ENCODE measurements around the gene RFWD3.
"Not testable (repeated sequence)": the region's sequence is repeated elsewhere in the genome, so short reads cannot be mapped to it uniquely, and the experiment has no call there.

The RFWD3 gene

DNA sequence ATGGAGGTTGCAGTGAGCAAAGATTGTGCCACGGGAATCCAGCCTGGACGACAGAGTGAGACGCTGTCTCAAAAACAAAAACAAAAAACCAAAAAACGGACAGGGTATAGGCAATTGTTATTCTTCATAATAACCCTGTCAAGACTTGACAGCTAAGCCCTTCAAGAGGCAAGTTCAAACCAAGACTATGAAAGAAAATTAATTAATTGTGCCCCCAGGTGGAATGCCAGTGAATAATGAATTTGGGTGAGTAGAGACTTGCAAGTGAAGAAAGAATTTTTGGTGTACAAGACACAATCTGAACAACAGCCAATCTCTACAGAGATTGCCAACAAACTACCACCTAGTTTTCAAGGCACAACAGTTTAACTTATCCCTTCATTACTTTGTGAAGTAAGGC, 6.3 kb downstream of the RFWD3 start:
- TF ChIP-seq TAF1 (IDR thresholded peaks at IDR 0.05; ENCODE audit: borderline replicate concordance, low read depth, low read length) (no peak), POLR2A (IDR thresholded peaks at IDR 0.05; ENCODE audit: low read depth, low read length) (no peak), POLR2AphosphoS5 (IDR thresholded peaks at IDR 0.05; ENCODE audit: low read depth, low read length) (no peak)
- DNase-seq (ENCODE audit: insufficient read length) (no peak), FAIRE-seq (no peak)

GRCh38 chr16:74659041-74659440, 7.6 kb downstream of the RFWD3 start:
- TF ChIP-seq TAF1 (IDR thresholded peaks at IDR 0.05; ENCODE audit: borderline replicate concordance, low read depth, low read length) (no peak), POLR2AphosphoS5 (IDR thresholded peaks at IDR 0.05; ENCODE audit: low read depth, low read length) (no peak)
- DNase-seq (ENCODE audit: insufficient read length) (no peak), FAIRE-seq (no peak)

DNA sequence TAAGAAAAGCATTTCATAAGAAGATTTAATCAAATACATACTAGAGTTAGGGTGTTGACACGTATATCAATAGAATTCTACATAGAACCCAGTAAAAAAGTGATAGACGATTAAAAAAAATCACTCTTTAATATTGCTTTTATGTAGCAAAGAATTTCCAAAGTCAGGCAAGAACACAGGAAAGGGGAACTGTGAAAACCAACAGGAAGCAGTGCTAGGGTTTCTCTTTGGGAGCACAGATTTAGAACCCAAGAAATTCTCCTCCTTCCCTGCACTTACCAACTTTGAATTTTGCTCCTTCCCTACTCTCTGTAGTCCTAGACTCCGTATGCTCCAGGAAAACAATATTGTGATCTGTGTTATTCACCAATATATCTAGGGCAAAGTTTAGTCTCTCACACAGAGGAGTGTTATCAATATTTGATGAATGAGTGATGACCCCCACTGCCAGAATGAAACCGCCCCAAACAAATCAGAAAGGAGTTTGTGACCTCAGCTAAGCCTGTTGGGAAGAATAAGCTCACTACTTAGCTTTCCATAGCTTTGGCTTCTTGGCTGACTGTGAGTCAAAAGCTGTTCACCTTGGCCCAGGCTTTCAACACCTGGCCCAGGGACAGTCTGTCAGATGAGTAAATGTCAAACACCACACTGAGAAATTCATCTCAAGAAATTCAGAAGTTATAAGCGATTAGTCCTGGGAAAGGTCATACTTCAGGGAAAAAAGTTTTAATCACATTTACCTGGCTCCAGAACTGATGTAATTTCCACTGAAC, 8.6 kb downstream of the RFWD3 start:
- DNase-seq (ENCODE audit: insufficient read length): no peak
- TF ChIP-seq POLR2A (IDR thresholded peaks at IDR 0.05; ENCODE audit: low read depth, low read length) (no peak), POLR2AphosphoS5 (IDR thresholded peaks at IDR 0.05; ENCODE audit: low read depth, low read length) (no peak), TAF1 (IDR thresholded peaks at IDR 0.05; ENCODE audit: borderline replicate concordance, low read depth, low read length) (no peak)
- no peak for FAIRE-seq

- no peak for TF ChIP-seq POLR2AphosphoS5 (IDR thresholded peaks at IDR 0.05; ENCODE audit: low read depth, low read length)
- FAIRE-seq (no peak), DNase-seq (ENCODE audit: insufficient read length) (no peak)
These were observed 12.1 kb downstream of the RFWD3 start for GRCh38 chr16:74654536-74655050.

GRCh38 chr16:74652883-74653282, 13.8 kb downstream of the RFWD3 start:
- DNase-seq (ENCODE audit: insufficient read length); FAIRE-seq: not testable (repeated sequence)

DNA sequence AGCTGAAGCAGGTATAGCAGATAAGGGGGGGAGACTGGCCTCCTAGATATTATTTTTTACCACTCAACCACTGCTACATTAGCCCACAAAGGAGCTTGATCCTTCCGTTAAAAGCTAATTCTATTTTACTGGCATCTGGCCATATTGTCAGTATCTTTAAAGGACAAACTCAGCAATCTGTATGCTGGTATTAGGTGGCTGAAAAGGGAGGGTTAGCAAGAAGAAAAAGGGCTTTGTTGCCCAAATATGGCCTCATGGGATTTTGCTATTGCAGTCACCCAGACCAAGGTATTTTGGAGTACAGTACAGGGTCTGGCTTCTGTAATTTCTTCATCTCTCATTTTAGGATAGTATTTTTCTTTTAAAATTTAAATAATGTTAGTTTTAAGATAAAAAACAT, 14.4 kb downstream of the RFWD3 start:
- FAIRE-seq: no peak
- no peak for DNase-seq (ENCODE audit: insufficient read length)
- TF ChIP-seq TAF1 (IDR thresholded peaks at IDR 0.05; ENCODE audit: borderline replicate concordance, low read depth, low read length) (no peak), POLR2AphosphoS5 (IDR thresholded peaks at IDR 0.05; ENCODE audit: low read depth, low read length) (no peak), POLR2A (IDR thresholded peaks at IDR 0.05; ENCODE audit: low read depth, low read length) (no peak)

DNA sequence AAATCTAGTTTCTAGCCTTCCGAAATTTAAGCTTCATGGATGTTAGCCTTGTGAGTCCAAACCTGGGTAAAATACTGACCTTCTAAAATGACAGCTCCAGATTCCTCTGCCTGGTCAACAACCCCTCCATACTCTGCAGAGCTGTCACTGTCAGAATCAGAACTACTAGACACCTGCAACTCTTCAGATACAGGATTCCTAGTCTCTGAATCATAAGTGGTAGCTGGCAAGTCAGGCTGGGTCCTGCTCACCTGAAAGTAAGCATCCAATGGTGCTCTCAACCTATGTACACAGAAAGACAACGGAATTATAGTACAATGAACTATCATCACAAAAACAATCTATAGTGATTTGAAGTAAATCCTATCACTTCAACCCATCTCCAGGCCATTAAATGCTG, 14.8 kb downstream of the RFWD3 start:
- FAIRE-seq: no peak
- no peak for DNase-seq (ENCODE audit: insufficient read length)
- TF ChIP-seq POLR2A (IDR thresholded peaks at IDR 0.05; ENCODE audit: low read depth, low read length) (no peak), POLR2AphosphoS5 (IDR thresholded peaks at IDR 0.05; ENCODE audit: low read depth, low read length) (no peak), TAF1 (IDR thresholded peaks at IDR 0.05; ENCODE audit: borderline replicate concordance, low read depth, low read length) (no peak)

- FAIRE-seq (no peak), DNase-seq (ENCODE audit: insufficient read length) (no peak)
- TF ChIP-seq POLR2AphosphoS5 (IDR thresholded peaks at IDR 0.05; ENCODE audit: low read depth, low read length): no peak
- no peak for TF ChIP-seq TAF1 (IDR thresholded peaks at IDR 0.05; ENCODE audit: borderline replicate concordance, low read depth, low read length)
- no peak for TF ChIP-seq POLR2A (IDR thresholded peaks at IDR 0.05; ENCODE audit: low read depth, low read length)
These were observed 15.6 kb downstream of the RFWD3 start for GRCh38 chr16:74650966-74651567.

GRCh38 chr16:74649839-74650504, 16.7 kb downstream of the RFWD3 start:
- DNase-seq (ENCODE audit: insufficient read length): no peak
- TF ChIP-seq POLR2AphosphoS5 (IDR thresholded peaks at IDR 0.05; ENCODE audit: low read depth, low read length) (no peak), POLR2A (IDR thresholded peaks at IDR 0.05; ENCODE audit: low read depth, low read length) (no peak), TAF1 (IDR thresholded peaks at IDR 0.05; ENCODE audit: borderline replicate concordance, low read depth, low read length) (no peak)

DNA sequence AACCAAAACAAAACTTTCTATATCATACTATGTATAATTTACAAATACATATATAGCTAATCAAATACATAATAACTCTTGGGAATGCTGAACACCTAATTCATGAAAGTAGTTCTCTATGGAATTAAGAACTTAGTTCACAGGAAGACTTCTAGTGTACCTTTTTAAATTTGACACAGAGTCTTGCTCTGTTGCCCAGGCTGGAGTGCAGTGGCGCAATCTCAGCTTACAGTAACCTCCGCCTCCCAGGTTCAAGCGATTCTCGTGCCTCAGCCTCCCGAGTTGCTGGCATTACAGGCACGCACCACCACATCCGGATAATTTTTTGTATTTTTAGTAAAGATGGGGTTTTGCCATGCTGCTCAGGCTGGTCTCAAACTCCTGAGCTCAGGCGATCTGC, 24.7 kb downstream of the RFWD3 start:
- TF ChIP-seq POLR2AphosphoS5 (IDR thresholded peaks at IDR 0.05; ENCODE audit: low read depth, low read length) (no peak), TAF1 (IDR thresholded peaks at IDR 0.05; ENCODE audit: borderline replicate concordance, low read depth, low read length) (no peak), POLR2A (IDR thresholded peaks at IDR 0.05; ENCODE audit: low read depth, low read length) (no peak)
- FAIRE-seq (no peak), DNase-seq (ENCODE audit: insufficient read length) (no peak)

More at GRCh38 chr16:74649839-74650504, 16.7 kb downstream of the RFWD3 start:
- FAIRE-seq: no peak

GRCh38 chr16:74637742-74638453, 28.8 kb downstream of the RFWD3 start:
- DNase-seq (ENCODE audit: insufficient read length): no peak
- TF ChIP-seq POLR2AphosphoS5 (IDR thresholded peaks at IDR 0.05; ENCODE audit: low read depth, low read length): no peak
- no peak for TF ChIP-seq TAF1 (IDR thresholded peaks at IDR 0.05; ENCODE audit: borderline replicate concordance, low read depth, low read length)
- TF ChIP-seq POLR2A (IDR thresholded peaks at IDR 0.05; ENCODE audit: low read depth, low read length): no peak
- no peak for FAIRE-seq
